Endothelial cell of umbilical vein (primary cell): Measurements from ENCODE around the gene SNRNP200. TPM values are rescaled to one million over a fixed set of nuclear protein-coding genes. Genes with fewer than 3 reads are reported as not detected.

Source experiments
- BruUV-seq: library from RNA; stranded (reverse); fragments of 400-500 nt; replicated peaks from 2 replicates; lab custom pipeline; 2021; lab: Mats Ljungman, UMichigan
- CTCF ChIA-PET: fragments of 300-600, 350-600 bp; sonication (Branson Sonifier 250); formaldehyde crosslinking; loops from one replicate; lab custom pipeline; 2021; ENCODE audit warnings: antibody characterized with exemption, inconsistent platforms; lab: Charles Lee
- POLR2A ChIA-PET: fragments of 300-600, 350-600 bp; sonication (Branson Sonifier 250); formaldehyde crosslinking; loops from one replicate; lab custom pipeline; 2021; ENCODE audit warnings: antibody characterized with exemption, inconsistent platforms; lab: Charles Lee
- DNase-seq: peaks from one replicate; pipeline ENCODE4 v3.0.0-alpha.2; 2011; ENCODE audit warnings: low read depth, low spot score
- FAIRE-seq: peaks from 2 replicates; lab custom pipeline; 2011; peaks lifted over from hg19 to GRCh38; lab: Jason Lieb, UNC
- H2AFZ ChIP-seq: 2 replicates; pipeline ENCODE4 v1.6.0; 2012; ENCODE audit warnings: low read depth, low read length, control low read depth, inconsistent platforms
- H3K27ac ChIP-seq: 2 replicates; pipeline ENCODE4 v1.5.1; 2011; ENCODE audit warnings: low read depth, mild to moderate bottlenecking, control low read depth, low read length, moderate library complexity; ENCODE audit not compliant: insufficient read depth
- H3K27me3 ChIP-seq, 2 experiments: 2 replicates each; pipeline versions ENCODE4 v1.6.0 to v1.6.1; 2011; ENCODE audit warnings: low read length in 2 of 2, mixed read lengths in 1 of 2; ENCODE audit not compliant: control insufficient read depth in 2 of 2, insufficient read depth in 2 of 2
- H3K36me3 ChIP-seq, 2 experiments: 2 replicates in 1 of 2; 3 replicates in 1 of 2; pipeline ENCODE4 v1.5.1; 2011; ENCODE audit warnings: low read length in 2 of 2, mild to moderate bottlenecking in 1 of 2, moderate library complexity in 1 of 2; ENCODE audit not compliant: control insufficient read depth in 2 of 2, insufficient read depth in 2 of 2; ENCODE audit errors: extremely low read depth in 1 of 2
- H3K4me1 ChIP-seq: 3 replicates; pipeline ENCODE4 v1.5.1; 2011; ENCODE audit warnings: mild to moderate bottlenecking, low read length; ENCODE audit not compliant: control insufficient read depth, insufficient read depth; ENCODE audit errors: extremely low read depth
- H3K4me2 ChIP-seq: 2 replicates; pipeline ENCODE4 v1.6.1; 2011; ENCODE audit warnings: low read length, control low read depth, mixed read lengths; ENCODE audit not compliant: insufficient read depth
- H3K4me3 ChIP-seq, 3 experiments: fragments of 200-600 bp in 1 of 3; sonication (generic), shearing (Covaris generic) in 1 of 3; replicated peaks in 1 of 3; 2 replicates each; pipeline ENCODE4 v1.5.1; 2011 to 2016; ENCODE audit warnings: control low read depth in 3 of 3, low read length in 3 of 3, mild to moderate bottlenecking in 2 of 3, inconsistent platforms in 1 of 3, low read depth in 1 of 3, moderate library complexity in 1 of 3; ENCODE audit not compliant: insufficient read depth in 1 of 3
- H3K79me2 ChIP-seq: 2 replicates; pipeline ENCODE4 v1.6.0; 2012; ENCODE audit warnings: low read length, inconsistent platforms; ENCODE audit not compliant: control insufficient read depth, insufficient read depth
- H3K9ac ChIP-seq: replicated peaks from 2 replicates; pipeline ENCODE3; 2011; ENCODE audit warnings: low read length, control low read depth; ENCODE audit not compliant: insufficient read depth; ENCODE audit errors: extremely low read depth
- H3K9me1 ChIP-seq: replicated peaks from 3 replicates; pipeline ENCODE4 v1.6.0; 2011; ENCODE audit warnings: mild to moderate bottlenecking, low read length; ENCODE audit not compliant: control insufficient read depth, insufficient read depth; ENCODE audit errors: extremely low read depth
- H3K9me3 ChIP-seq: replicated peaks from 2 replicates; pipeline ENCODE4 v1.5.1; 2012; ENCODE audit warnings: low read length, inconsistent platforms; ENCODE audit not compliant: control insufficient read depth, insufficient read depth
- H4K20me1 ChIP-seq: replicated peaks from 2 replicates; pipeline ENCODE3; 2011; ENCODE audit warnings: mild to moderate bottlenecking, low read length; ENCODE audit not compliant: control insufficient read depth, insufficient read depth; ENCODE audit errors: extremely low read depth
- CTCF ChIP-seq, 2 donors: IDR thresholded peaks; 1 replicate in 1 of 2; 2 replicates in 1 of 2; pipeline ENCODE4 v1.5.1; 2011; ENCODE audit warnings: low read length in 2 of 2, mild to moderate bottlenecking in 2 of 2, moderate library complexity in 2 of 2, control low read depth in 1 of 2, inconsistent platforms in 1 of 2, low read depth in 1 of 2; ENCODE audit not compliant: insufficient read depth in 1 of 2; ENCODE audit errors: extremely low read depth in 1 of 2
- EZH2 ChIP-seq: IDR thresholded peaks from 2 replicates; pipeline ENCODE4 v1.6.1; 2012; ENCODE audit warnings: borderline replicate concordance, low read depth, mild to moderate bottlenecking, moderate library complexity, low read length, inconsistent platforms; ENCODE audit not compliant: severe bottlenecking
- FOS ChIP-seq: IDR thresholded peaks from 2 replicates; pipeline ENCODE4 v1.6.1; 2011; ENCODE audit warnings: mild to moderate bottlenecking, low read length, moderate library complexity, borderline replicate concordance; ENCODE audit not compliant: insufficient read depth
- GATA2 ChIP-seq: IDR thresholded peaks from 2 replicates; pipeline ENCODE4 v1.7.0; 2011; ENCODE audit warnings: low read depth, mild to moderate bottlenecking, moderate library complexity, mixed read lengths, low read length; ENCODE audit not compliant: insufficient read length, insufficient read depth
- JUN ChIP-seq: IDR thresholded peaks from 2 replicates; pipeline ENCODE4 v1.6.1; 2011; ENCODE audit warnings: borderline replicate concordance, low read depth; ENCODE audit not compliant: insufficient read length, insufficient read depth
- MAX ChIP-seq: IDR thresholded peaks from 2 replicates; pipeline ENCODE4 v1.6.1; 2011; ENCODE audit not compliant: insufficient read depth, insufficient read length
- MYC ChIP-seq: IDR thresholded peaks from one replicate; pipeline ENCODE4 v1.6.1; 2011; ENCODE audit warnings: mild to moderate bottlenecking, low read depth, low read length
- POLR2A ChIP-seq: IDR thresholded peaks from 2 replicates; pipeline ENCODE4 v1.6.1; 2012; ENCODE audit warnings: low read depth, mild to moderate bottlenecking, control low read depth, low read length
- POLR2AphosphoS5 ChIP-seq: IDR thresholded peaks from 2 replicates; pipeline ENCODE4 v1.6.1; 2012; ENCODE audit warnings: low read depth, mild to moderate bottlenecking, control low read depth, low read length, moderate library complexity; ENCODE audit not compliant: insufficient read depth
- dilution Hi-C: fragments of 300-500 bp; cut with MboI; formaldehyde crosslinking; loops from one replicate; pipeline ENCODE4 v1.15.0; 2019; ENCODE audit warnings: low sequenced_read_pairs; ENCODE audit not compliant: extremely low pct_ligation_motif_present
- intact Hi-C: fragments of 100-400 bp; cut with micrococcal nuclease; formaldehyde crosslinking; loops from one replicate; pipeline ENCODE4 v1.10.0; 2022
- polyA plus RNA-seq, 4 experiments: library from polyadenylated mRNA; depleted of rRNA in 3 of 4; stranded (reverse) in 3 of 4; unstranded in 1 of 4; fragments of >200 nt; gene quantifications; 2 replicates each; pipeline versions ENCODE4 v1.2.1 to v1.2.3, GENCODE V29; 2011 to 2012; ENCODE audit warnings: missing spikeins in 1 of 4
- total RNA-seq: library from RNA; stranded (reverse); gene quantifications from 2 replicates; pipeline ENCODE4 v1.2.3, GENCODE V29; 2021

Gene SNRNP200
- total and polyA plus RNA-seq, 2 donors (not counting 3 experiments of a cell fraction or from before 2014, with no cell fraction given): 124 to 155 TPM

- Histone ChIP-seq H3K27ac (no peak overlapping the region), H3K9me3 (no peaks in the 10 kb centered on the region), H3K9me1 (no peaks in the 10 kb centered on the region), H3K36me3 (no peaks in the 10 kb centered on the region), H4K20me1 (no peaks in the 10 kb centered on the region), H3K4me2 (no peak overlapping the region), H3K79me2 (peaks cover 11% of the 10 kb centered on the region), H2AFZ (no peak overlapping the region), H3K4me1 (peaks cover 11% of the 10 kb centered on the region), H3K4me3 (no peak overlapping the region), H3K9ac (no peak overlapping the region), H3K27me3 (no peaks in the 10 kb centered on the region)
- BruUV-seq: no TSS peak
- FAIRE-seq: no peak
- dilution Hi-C loops (no loop called here), intact Hi-C loops (loop anchor here (5.0 kb wide), 1 partner anchor 41 kb away; the partner anchor contains the start of genes CIAO1 and TMEM127)
- ChIA-PET POLR2A (no interaction called here), CTCF (no interaction called here)
- DNase-seq: no peak
- TF ChIP-seq GATA2 (no peak), POLR2A (no peak), JUN (no peak), POLR2AphosphoS5 (no peak), MAX (no peak), CTCF (IDR thresholded peaks at IDR 0.05; ENCODE audit: extremely low read depth in 1 of 2, insufficient read depth in 1 of 2, low read depth in 1 of 2, low read length in 2 of 2) (no peak), EZH2 (no peak), FOS (no peak), MYC (no peak)
Measured at GRCh38 chr2:96308248-96308647, 2.9 kb upstream of the SNRNP200 start.
